HL-60/S4 treated with phorbol 12-myristate 13-acetate at 8.2 ng/mL for 4 days and 3 days (cell line): ENCODE results near the gene LDLRAD1.
"Not testable (repeated sequence)": the region's sequence is repeated elsewhere in the genome, so short reads cannot be mapped to it uniquely, and the experiment has no call there.

Experiments used
- in situ Hi-C: fragments of 300-500 bp; cut with MboI; formaldehyde crosslinking; loops from 2 replicates; pipeline ENCODE4 v1.15.0; 2022; ENCODE audit warnings: low sequenced_read_pairs

The LDLRAD1 gene

GRCh38 chr1:54017979-54018378, at the start of gene LDLRAD1:
TSS of gene LDLRAD1 (minus strand) at chr1:54018186. CDS start at chr1:54018112, 74 bp downstream.
- in situ Hi-C loops: no loop called here

- in situ Hi-C loops: loop anchor here (25.0 kb wide), 2 partner anchors 423 to 723 kb away; no protein-coding TSS in a partner anchor
Measured at GRCh38 chr1:54064299-54064698, 46.3 kb upstream of the LDLRAD1 start.

GRCh38 chr1:54054438-54054749, 36.4 kb upstream of the LDLRAD1 start:
- in situ Hi-C loops: loop anchor here (25.0 kb wide), 2 partner anchors 433 to 733 kb away; no protein-coding TSS in a partner anchor

- in situ Hi-C loops: loop anchor here (25.0 kb wide), 2 partner anchors 433 to 733 kb away; no protein-coding TSS in a partner anchor
Measured at GRCh38 chr1:54053745-54054437, 35.9 kb upstream of the LDLRAD1 start.

GRCh38 chr1:54052934-54053744, 35.2 kb upstream of the LDLRAD1 start, which contains the start of the genes TCEANC2 and TMEM59:
TSS of gene TCEANC2 (plus strand) at chr1:54053608. CDS start at chr1:54054423, 815 bp downstream.
TSS of gene TMEM59 (minus strand) at chr1:54053204. CDS start at chr1:54053188, 16 bp downstream.
- in situ Hi-C loops: loop anchor here (25.0 kb wide), 2 partner anchors 434 to 734 kb away; no protein-coding TSS in a partner anchor

GRCh38 chr1:54052431-54052933, 34.5 kb upstream of the LDLRAD1 start:
- in situ Hi-C loops: loop anchor here (25.0 kb wide), 2 partner anchors 435 to 735 kb away; no protein-coding TSS in a partner anchor

GRCh38 chr1:54051933-54052430, 34.0 kb upstream of the LDLRAD1 start:
- in situ Hi-C loops: loop anchor here (25.0 kb wide), 2 partner anchors 435 to 735 kb away; no protein-coding TSS in a partner anchor

GRCh38 chr1:54050435-54050834, 32.4 kb upstream of the LDLRAD1 start:
- in situ Hi-C loops: loop anchor here (25.0 kb wide), 2 partner anchors 437 to 737 kb away; no protein-coding TSS in a partner anchor

- in situ Hi-C loops: no loop called here
Measured at GRCh38 chr1:54047384-54048305, 29.7 kb upstream of the LDLRAD1 start.

GRCh38 chr1:54046671-54047383, 28.8 kb upstream of the LDLRAD1 start:
- in situ Hi-C loops: no loop called here

- in situ Hi-C loops: no loop called here
Measured at GRCh38 chr1:54045496-54045895, 27.5 kb upstream of the LDLRAD1 start.

GRCh38 chr1:54041806-54042205, 23.8 kb upstream of the LDLRAD1 start:
- in situ Hi-C loops: no loop called here

GRCh38 chr1:54037476-54037875, 19.5 kb upstream of the LDLRAD1 start:
- in situ Hi-C loops: no loop called here

- in situ Hi-C loops: no loop called here
Measured at GRCh38 chr1:54028306-54029251, 10.6 kb upstream of the LDLRAD1 start.

- in situ Hi-C loops: no loop called here
Measured at GRCh38 chr1:54027848-54028247, 9.9 kb upstream of the LDLRAD1 start.

- in situ Hi-C loops: not testable (repeated sequence)
Measured at GRCh38 chr1:54024811-54025210, 6.8 kb upstream of the LDLRAD1 start.

GRCh38 chr1:54024358-54024757, 6.4 kb upstream of the LDLRAD1 start:
- in situ Hi-C loops: no loop called here

- in situ Hi-C loops: not testable (repeated sequence)
Measured at GRCh38 chr1:54019562-54020176, 1.7 kb upstream of the LDLRAD1 start.
